Smooth muscle cell (in vitro differentiated cells): ENCODE data around the gene CCDC149. TPM values are rescaled to one million over a fixed set of nuclear protein-coding genes. Genes with fewer than 3 reads are reported as not detected.

Source experiments
- DNase-seq: peaks from one replicate; lab custom pipeline; 2025; ENCODE audit not compliant: unreplicated experiment; lab: John Stamatoyannopoulos, UW
- H2AFZ ChIP-seq: fragments of 200-600 bp; sonication (generic); 2 replicates; pipeline ENCODE4 v1.6.0; 2016; ENCODE audit warnings: antibody characterized with exemption, low read depth, mild to moderate bottlenecking
- H3F3A ChIP-seq: fragments of 200-600 bp; sonication (generic); 2 replicates; pipeline ENCODE4 v1.6.0; 2017; ENCODE audit warnings: antibody characterized with exemption, low read depth
- H3K27ac ChIP-seq: fragments of 200-600 bp; sonication (generic); 2 replicates; pipeline ENCODE4 v1.5.1; 2016; ENCODE audit warnings: low read depth, mild to moderate bottlenecking
- H3K27me3 ChIP-seq: fragments of 200-600 bp; sonication (generic); 2 replicates; pipeline ENCODE4 v1.6.1; 2016; ENCODE audit warnings: low read depth, mild to moderate bottlenecking
- H3K36me3 ChIP-seq: fragments of 200-600 bp; sonication (generic); 2 replicates; pipeline ENCODE4 v1.5.1; 2016; ENCODE audit warnings: low read depth
- H3K4me1 ChIP-seq: fragments of 200-600 bp; sonication (generic); 2 replicates; pipeline ENCODE4 v1.5.1; 2016; ENCODE audit warnings: low read depth
- H3K4me2 ChIP-seq: fragments of 200-600 bp; sonication (generic); 2 replicates; pipeline ENCODE4 v1.6.0; 2016; ENCODE audit warnings: mild to moderate bottlenecking
- H3K4me3 ChIP-seq: fragments of 200-600 bp; sonication (generic); 2 replicates; pipeline ENCODE4 v1.5.1; 2016; ENCODE audit warnings: mild to moderate bottlenecking
- H3K79me2 ChIP-seq: fragments of 200-600 bp; sonication (generic); 2 replicates; pipeline ENCODE4 v1.6.0; 2016; ENCODE audit warnings: low read depth, mild to moderate bottlenecking
- H3K9ac ChIP-seq: fragments of 200-600 bp; sonication (generic); 2 replicates; pipeline ENCODE4 v1.6.0; 2016; ENCODE audit warnings: low read depth
- H3K9me3 ChIP-seq: fragments of 200-600 bp; sonication (generic); replicated peaks from 2 replicates; pipeline ENCODE4 v1.5.1; 2016; ENCODE audit warnings: low read depth
- H4K20me1 ChIP-seq: fragments of 200-600 bp; sonication (generic); 2 replicates; pipeline ENCODE4 v1.6.0; 2016; ENCODE audit warnings: low read depth
- CTCF ChIP-seq: fragments of 200-600 bp; sonication (generic); IDR thresholded peaks from 2 replicates; pipeline ENCODE4 v1.5.1; 2017; ENCODE audit warnings: borderline replicate concordance, mild to moderate bottlenecking, antibody characterized with exemption; ENCODE audit not compliant: insufficient read depth, poor library complexity, severe bottlenecking
- WGBS: methylation state at CpG from one replicate; pipeline ENCODE4 v1.1.7; 2016; ENCODE audit warnings: low lambda C conversion rate; 5-methylcytosine and 5-hydroxymethylcytosine counted together
- polyA plus RNA-seq: library from polyadenylated mRNA; unstranded; fragments of >200 nt; fragmentation: Nextera tagmentation; extraction: Ambion mirVana; gene quantifications from 2 replicates; pipeline ENCODE4 v1.2.1, GENCODE V29; 2016
- total RNA-seq: library from RNA; depleted of rRNA; stranded (reverse); fragments of >200 nt; gene quantifications from 2 replicates; pipeline ENCODE4 v1.2.3, GENCODE V29; 2014

The CCDC149 gene
- total and polyA plus RNA-seq, 2 experiments from 2014 or later: 5.5 to 10.7 TPM

DNA sequence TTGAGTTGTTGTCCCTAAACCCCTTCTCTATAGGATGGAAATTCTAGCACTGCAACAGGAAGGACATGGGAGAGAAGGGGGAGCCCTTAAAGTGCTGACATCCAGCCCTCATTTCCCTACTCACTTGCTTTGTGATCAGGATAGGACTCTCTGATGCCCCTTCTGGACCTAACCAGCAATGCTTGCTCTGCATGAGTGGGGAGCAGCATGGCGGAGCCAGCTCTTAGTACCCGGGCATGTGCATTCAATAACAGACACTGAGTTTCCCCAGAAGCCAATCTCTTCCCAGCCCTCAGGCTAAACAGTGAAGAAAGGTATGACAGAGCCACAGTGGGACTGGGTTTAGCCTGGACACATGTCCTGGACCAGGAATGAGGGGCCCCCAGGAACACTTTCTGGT, 103.5 kb downstream of the CCDC149 start:
- WGBS: 90% methylated on average over 2 of the region's 2 CpGs
- DNase-seq: no peak

GRCh38 chr4:24808955-24809354, 103.9 kb downstream of the CCDC149 start:
- Histone ChIP-seq H3F3A (no peaks in the 10 kb centered on the region), H2AFZ (no peak overlapping the region), H3K27me3 (no peaks in the 10 kb centered on the region), H3K27ac (no peak overlapping the region), H3K9me3 (no peaks in the 10 kb centered on the region), H3K79me2 (no peaks in the 10 kb centered on the region), H3K36me3 (no peaks in the 10 kb centered on the region), H4K20me1 (no peaks in the 10 kb centered on the region), H3K4me2 (no peak overlapping the region), H3K4me3 (no peak overlapping the region), H3K4me1 (no peaks in the 10 kb centered on the region), H3K9ac (no peak overlapping the region)
- no peak for DNase-seq
- 98% methylated on average over 6 of the region's 6 CpGs for whole genome bisulfite sequencing
- no peak for TF ChIP-seq CTCF

More for the DNA sequence above, 103.5 kb downstream of the CCDC149 start:
- Histone ChIP-seq H3K9ac (no peak overlapping the region), H3K4me2 (peak overlapping the region; percentile 54), H4K20me1 (no peaks in the 10 kb centered on the region), H3F3A (no peaks in the 10 kb centered on the region), H3K36me3 (no peaks in the 10 kb centered on the region), H3K27me3 (no peaks in the 10 kb centered on the region), H3K9me3 (no peaks in the 10 kb centered on the region), H3K4me3 (no peak overlapping the region), H3K4me1 (no peaks in the 10 kb centered on the region), H2AFZ (no peak overlapping the region), H3K27ac (no peak overlapping the region), H3K79me2 (no peaks in the 10 kb centered on the region)
- TF ChIP-seq CTCF: no peak

- Histone ChIP-seq H3K9me3 (no peaks in the 10 kb centered on the region), H3F3A (no peaks in the 10 kb centered on the region), H4K20me1 (no peaks in the 10 kb centered on the region), H3K27ac (no peak overlapping the region), H3K4me1 (no peaks in the 10 kb centered on the region), H3K36me3 (no peaks in the 10 kb centered on the region), H3K9ac (no peak overlapping the region), H3K4me3 (no peak overlapping the region), H3K79me2 (no peaks in the 10 kb centered on the region), H2AFZ (no peak overlapping the region), H3K27me3 (no peaks in the 10 kb centered on the region), H3K4me2 (no peak overlapping the region)
- no peak for TF ChIP-seq CTCF
- 98% methylated on average over 14 of the region's 14 CpGs for WGBS
- no peak for DNase-seq
Measured at GRCh38 chr4:24808261-24808660, 104.6 kb downstream of the CCDC149 start.

DNA sequence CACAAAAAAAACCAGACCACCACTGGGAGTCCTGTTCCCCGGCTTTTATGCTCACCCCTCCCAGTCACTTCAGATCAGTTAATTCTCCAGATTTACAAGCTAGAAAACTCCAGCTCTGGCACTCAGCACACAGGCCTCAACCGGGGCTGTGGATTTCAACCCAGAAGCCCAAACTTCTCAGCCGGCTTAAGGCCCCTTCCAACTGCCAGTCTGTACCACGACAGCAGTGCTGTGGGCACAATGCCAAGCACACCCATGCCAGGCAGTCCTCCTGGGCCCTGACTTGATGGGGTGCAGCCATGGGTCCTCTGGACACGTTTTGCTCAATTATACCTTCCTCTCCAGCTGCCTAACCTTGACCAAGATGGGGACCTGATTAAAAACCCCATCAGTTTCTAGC, 105.2 kb downstream of the CCDC149 start:
- Histone ChIP-seq H4K20me1 (no peaks in the 10 kb centered on the region), H3K27ac (no peak overlapping the region), H2AFZ (no peak overlapping the region), H3K9me3 (no peaks in the 10 kb centered on the region), H3K4me2 (no peak overlapping the region), H3F3A (no peaks in the 10 kb centered on the region), H3K4me1 (no peaks in the 10 kb centered on the region), H3K36me3 (no peaks in the 10 kb centered on the region), H3K4me3 (no peak overlapping the region), H3K9ac (no peak overlapping the region), H3K27me3 (no peaks in the 10 kb centered on the region), H3K79me2 (no peaks in the 10 kb centered on the region)
- DNase-seq: no peak
- no peak for TF ChIP-seq CTCF
- WGBS: 46% methylated on average over 5 of the region's 5 CpGs
